ENCODE measurements around the gene SERPINA9. TPM values are rescaled to one million over a fixed set of nuclear protein-coding genes. Genes with fewer than 3 reads are reported as not detected.

Gene SERPINA9, protein sequence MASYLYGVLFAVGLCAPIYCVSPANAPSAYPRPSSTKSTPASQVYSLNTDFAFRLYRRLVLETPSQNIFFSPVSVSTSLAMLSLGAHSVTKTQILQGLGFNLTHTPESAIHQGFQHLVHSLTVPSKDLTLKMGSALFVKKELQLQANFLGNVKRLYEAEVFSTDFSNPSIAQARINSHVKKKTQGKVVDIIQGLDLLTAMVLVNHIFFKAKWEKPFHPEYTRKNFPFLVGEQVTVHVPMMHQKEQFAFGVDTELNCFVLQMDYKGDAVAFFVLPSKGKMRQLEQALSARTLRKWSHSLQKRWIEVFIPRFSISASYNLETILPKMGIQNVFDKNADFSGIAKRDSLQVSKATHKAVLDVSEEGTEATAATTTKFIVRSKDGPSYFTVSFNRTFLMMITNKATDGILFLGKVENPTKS
- not detected in 2 replicates for total RNA-seq

DNA sequence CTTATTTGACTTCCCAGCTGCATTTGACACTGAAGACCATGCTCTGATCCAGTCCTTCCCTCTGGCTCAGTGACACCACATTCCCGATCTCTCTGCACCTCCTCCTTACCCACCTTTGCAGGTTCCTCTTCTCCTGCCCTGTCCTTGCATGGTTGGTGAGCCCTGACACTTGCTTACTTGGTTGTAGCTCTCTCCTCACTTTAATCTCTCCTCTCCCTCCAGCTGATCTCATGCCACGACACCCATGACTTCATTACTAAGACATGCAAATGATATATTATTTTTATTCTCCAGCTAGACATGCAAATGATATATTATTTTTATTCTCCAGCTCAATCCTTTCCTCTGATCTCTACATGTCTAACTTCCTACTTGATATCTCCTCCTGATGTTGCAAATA is at the start of gene SERPINA9:
Gene SERPINA9, minus strand, starts transcription at position 175 of the 400 bp plus-strand sequence. CDS start 6,357 bp downstream, outside the sequence.

DNA sequence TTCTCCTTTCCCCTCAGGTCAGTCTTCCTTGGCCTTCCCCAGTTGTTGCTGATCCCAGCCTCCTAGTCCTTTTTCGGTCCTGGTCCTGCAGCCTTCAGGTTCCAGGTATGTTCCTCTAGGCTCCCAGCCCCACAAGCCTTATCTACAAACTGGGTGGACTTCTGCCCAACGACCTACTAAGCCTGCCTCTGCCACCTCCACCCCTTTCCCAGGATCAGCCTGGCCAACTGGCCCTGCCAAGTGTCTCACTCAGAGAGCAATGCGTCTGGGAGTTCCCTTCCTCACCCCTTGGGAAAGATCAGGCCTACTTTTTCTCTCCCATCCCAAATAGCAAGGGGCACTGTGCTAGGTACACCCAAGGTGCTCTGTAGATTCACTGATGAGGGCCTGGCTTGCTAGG is 33.4 kb upstream of the SERPINA9 start, which contains the start of gene SERPINA12:
Gene SERPINA12, minus strand, starts transcription at position 114 of the 400 bp plus-strand sequence. CDS start 11,072 bp downstream, outside the sequence.

Other genes with a start within 250 kb of the SERPINA9 start
- gene SERPINA10, start 182.9 kb downstream of the SERPINA9 start, total RNA-seq, result not detected in 2 replicates
- not detected in 2 replicates for gene SERPINA6, start 152.9 kb downstream of the SERPINA9 start, total RNA-seq
- not detected in 2 replicates for gene SERPINA2, start 109.5 kb downstream of the SERPINA9 start, total RNA-seq
- gene SERPINA1, start 87.6 kb downstream of the SERPINA9 start, total RNA-seq, result 2.8 and 18.9 TPM in 2 replicates
- gene SERPINA11, start 23.4 kb downstream of the SERPINA9 start, total RNA-seq, result not detected in 2 replicates
- gene SERPINA12, start 33.3 kb upstream of the SERPINA9 start, total RNA-seq, result not detected in 2 replicates
- not detected in 2 replicates for gene SERPINA4, start 85.2 kb upstream of the SERPINA9 start, total RNA-seq
- gene SERPINA5, start 105.2 kb upstream of the SERPINA9 start, total RNA-seq, result not detected in 2 replicates
- gene SERPINA3, start 136.2 kb upstream of the SERPINA9 start, total RNA-seq, result 0.57 and 3.8 TPM in 2 replicates